Measurements from ENCODE around the gene USH1G.

USH1G gene

GRCh38 chr17:74901353-74902135 lies 21.5 kb downstream of the USH1G start:
- no peak for DNase-seq

GRCh38 chr17:74900208-74900607 lies 22.8 kb downstream of the USH1G start:
- no peak for DNase-seq

GRCh38 chr17:74898376-74898946 lies 24.6 kb downstream of the USH1G start:
- no peak for DNase-seq

GRCh38 chr17:74893936-74894671 lies 29.0 kb downstream of the USH1G start:
- no peak for DNase-seq

- DNase-seq: no peak
These were observed 29.8 kb downstream of the USH1G start, which contains the start of gene FADS6 for GRCh38 chr17:74892974-74893911. Gene FADS6 (minus strand): TSS chr17:74893633. CDS start chr17:74893595, 38 bp downstream.

- DNase-seq: no peak
These were observed 30.8 kb downstream of the USH1G start for GRCh38 chr17:74892013-74892841.

- no peak for DNase-seq
These were observed 32.5 kb downstream of the USH1G start for GRCh38 chr17:74890554-74890953.

- DNase-seq: no peak
These were observed 34.6 kb downstream of the USH1G start for GRCh38 chr17:74888469-74888868.

- peak; percentile 75 to 82 for DNase-seq
These were observed 39.8 kb downstream of the USH1G start for GRCh38 chr17:74883241-74883745.

- DNase-seq: no peak
These were observed 40.4 kb downstream of the USH1G start for GRCh38 chr17:74882517-74883240.

GRCh38 chr17:74881073-74881472 lies 42.0 kb downstream of the USH1G start:
- no peak for DNase-seq

GRCh38 chr17:74879308-74879707 lies 43.7 kb downstream of the USH1G start:
- DNase-seq: no peak

GRCh38 chr17:74878658-74879057 lies 44.4 kb downstream of the USH1G start:
- DNase-seq: no peak

- DNase-seq: no peak
These were observed 45.2 kb downstream of the USH1G start for GRCh38 chr17:74877592-74878548.

- no peak for DNase-seq
These were observed 47.0 kb downstream of the USH1G start for GRCh38 chr17:74875977-74876593.

GRCh38 chr17:74875155-74875976 lies 47.7 kb downstream of the USH1G start:
- no peak for DNase-seq

- no peak for DNase-seq
These were observed 48.4 kb downstream of the USH1G start for GRCh38 chr17:74874615-74875037.
